GM06990 (cell line): ENCODE results near the gene KIF5B.
"Not testable (repeated sequence)": the region's sequence is repeated elsewhere in the genome, so short reads cannot be mapped to it uniquely, and the experiment has no call there.

ENCODE experiments used
- DNase-seq: peaks from one replicate; pipeline ENCODE4 v3.0.0-alpha.2; 2011; ENCODE audit not compliant: insufficient read length; ENCODE audit errors: extremely low read depth
- H3K27me3 ChIP-seq: replicated peaks from 2 replicates; pipeline ENCODE4 v1.6.0; 2011; ENCODE audit warnings: low read length; ENCODE audit not compliant: control insufficient read depth, insufficient read depth
- H3K36me3 ChIP-seq: 2 replicates; pipeline ENCODE4 v1.5.1; 2011; ENCODE audit warnings: low read length; ENCODE audit not compliant: control insufficient read depth, insufficient read depth
- H3K4me3 ChIP-seq: replicated peaks from 2 replicates; pipeline ENCODE4 v1.5.1; 2011; ENCODE audit warnings: low read depth, mild to moderate bottlenecking, control low read depth, low read length
- TF ChIP-seq, protein P1 (sequence below): IDR thresholded peaks from 2 replicates; pipeline ENCODE4 v1.5.1; 2011; ENCODE audit warnings: low read length, control low read depth, mild to moderate bottlenecking, inconsistent platforms; ENCODE audit not compliant: insufficient read depth, poor library complexity, severe bottlenecking

The KIF5B gene

DNA sequence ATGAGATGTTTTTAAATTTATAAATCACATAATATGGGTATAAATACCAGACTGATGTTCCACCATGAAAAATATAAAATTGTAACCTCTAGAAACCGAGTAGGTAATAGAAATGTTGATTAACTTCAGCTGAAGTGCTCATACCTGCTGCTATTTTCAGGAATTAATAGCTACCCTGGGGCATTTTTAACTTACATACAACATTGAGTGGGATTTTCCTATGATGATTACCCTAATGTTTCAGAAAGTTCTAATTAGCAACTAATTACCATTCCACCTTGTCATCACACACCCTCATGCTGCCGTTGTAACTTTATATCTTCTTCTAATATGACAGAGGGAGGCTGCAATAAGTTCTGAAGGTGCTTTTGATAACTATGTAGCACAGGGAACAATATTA is 74.1 kb downstream of the KIF5B start:
- H3K36me3 ChIP-seq = no peaks in the 10 kb centered on the region
- TF ChIP-seq, protein P1, sequence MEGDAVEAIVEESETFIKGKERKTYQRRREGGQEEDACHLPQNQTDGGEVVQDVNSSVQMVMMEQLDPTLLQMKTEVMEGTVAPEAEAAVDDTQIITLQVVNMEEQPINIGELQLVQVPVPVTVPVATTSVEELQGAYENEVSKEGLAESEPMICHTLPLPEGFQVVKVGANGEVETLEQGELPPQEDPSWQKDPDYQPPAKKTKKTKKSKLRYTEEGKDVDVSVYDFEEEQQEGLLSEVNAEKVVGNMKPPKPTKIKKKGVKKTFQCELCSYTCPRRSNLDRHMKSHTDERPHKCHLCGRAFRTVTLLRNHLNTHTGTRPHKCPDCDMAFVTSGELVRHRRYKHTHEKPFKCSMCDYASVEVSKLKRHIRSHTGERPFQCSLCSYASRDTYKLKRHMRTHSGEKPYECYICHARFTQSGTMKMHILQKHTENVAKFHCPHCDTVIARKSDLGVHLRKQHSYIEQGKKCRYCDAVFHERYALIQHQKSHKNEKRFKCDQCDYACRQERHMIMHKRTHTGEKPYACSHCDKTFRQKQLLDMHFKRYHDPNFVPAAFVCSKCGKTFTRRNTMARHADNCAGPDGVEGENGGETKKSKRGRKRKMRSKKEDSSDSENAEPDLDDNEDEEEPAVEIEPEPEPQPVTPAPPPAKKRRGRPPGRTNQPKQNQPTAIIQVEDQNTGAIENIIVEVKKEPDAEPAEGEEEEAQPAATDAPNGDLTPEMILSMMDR = no peak
- H3K27me3 ChIP-seq = no peaks in the 10 kb centered on the region
- DNase-seq = no peak
- H3K4me3 ChIP-seq = no peak overlapping the region

DNA sequence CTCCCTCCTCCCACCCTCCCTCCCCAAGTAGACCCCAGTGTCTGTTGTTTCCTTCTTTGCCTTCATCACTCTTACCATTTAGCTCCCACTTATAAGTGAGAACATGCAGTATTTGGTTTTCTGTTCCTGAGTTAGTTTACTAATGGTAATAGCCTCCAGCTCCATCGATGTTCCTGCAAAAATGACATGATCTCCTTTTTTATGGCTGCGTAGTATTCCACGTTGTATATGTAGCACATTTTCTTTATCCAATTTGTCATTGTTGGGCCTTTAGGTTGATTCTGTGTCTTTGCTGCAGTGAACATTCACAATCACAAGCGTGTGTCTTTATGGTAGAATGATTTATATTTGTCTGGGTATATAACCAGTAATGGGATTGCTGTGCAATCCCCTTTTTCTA is 75.8 kb downstream of the KIF5B start:
- Histone ChIP-seq H3K27me3 (no peaks in the 10 kb centered on the region), H3K4me3 (no peak overlapping the region), H3K36me3 (no peaks in the 10 kb centered on the region)
- DNase-seq = no peak
- TF ChIP-seq, protein P1 = no peak

DNA sequence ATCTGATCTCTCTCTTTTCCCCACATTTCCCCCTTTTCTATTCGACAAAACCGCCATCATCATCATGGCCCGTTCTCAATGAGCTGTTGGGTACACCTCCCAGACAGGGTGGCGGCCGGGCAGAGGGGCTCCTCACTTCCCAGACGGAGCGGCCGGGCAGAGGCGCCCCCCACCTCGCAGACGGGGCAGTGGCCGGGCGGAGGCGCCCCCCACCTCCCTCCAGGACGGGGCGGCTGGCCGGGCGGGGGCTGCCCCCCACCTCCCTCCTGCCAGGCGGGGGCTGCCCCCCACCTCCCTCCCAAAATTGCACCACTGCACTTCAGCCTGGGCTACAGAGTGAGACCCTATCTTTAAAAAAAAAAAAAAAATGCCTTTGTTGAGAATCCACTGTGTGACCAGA is 77.2 kb downstream of the KIF5B start:
- H3K27me3 ChIP-seq, DNase-seq, H3K36me3 ChIP-seq, H3K4me3 ChIP-seq: not testable (repeated sequence)

DNA sequence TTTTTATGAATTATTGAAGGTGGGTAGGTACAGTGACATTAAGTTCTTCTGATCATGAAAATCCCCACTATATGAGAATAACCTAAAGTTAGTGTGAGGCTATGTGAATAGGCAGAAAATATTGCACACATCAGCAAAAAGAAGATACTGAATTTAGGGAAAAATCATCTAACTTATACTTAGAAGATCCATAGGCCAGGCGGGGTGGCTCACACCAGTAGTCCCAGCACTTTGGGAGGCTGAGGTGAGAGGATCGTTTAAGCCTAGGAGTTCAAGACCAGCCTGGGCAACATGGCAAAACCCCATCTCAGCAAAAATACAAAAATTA is 78.1 kb downstream of the KIF5B start:
- TF ChIP-seq, protein P1 = no peak
- Histone ChIP-seq H3K36me3 (no peaks in the 10 kb centered on the region), H3K4me3 (no peak overlapping the region), H3K27me3 (no peaks in the 10 kb centered on the region)
- DNase-seq = no peak

DNA sequence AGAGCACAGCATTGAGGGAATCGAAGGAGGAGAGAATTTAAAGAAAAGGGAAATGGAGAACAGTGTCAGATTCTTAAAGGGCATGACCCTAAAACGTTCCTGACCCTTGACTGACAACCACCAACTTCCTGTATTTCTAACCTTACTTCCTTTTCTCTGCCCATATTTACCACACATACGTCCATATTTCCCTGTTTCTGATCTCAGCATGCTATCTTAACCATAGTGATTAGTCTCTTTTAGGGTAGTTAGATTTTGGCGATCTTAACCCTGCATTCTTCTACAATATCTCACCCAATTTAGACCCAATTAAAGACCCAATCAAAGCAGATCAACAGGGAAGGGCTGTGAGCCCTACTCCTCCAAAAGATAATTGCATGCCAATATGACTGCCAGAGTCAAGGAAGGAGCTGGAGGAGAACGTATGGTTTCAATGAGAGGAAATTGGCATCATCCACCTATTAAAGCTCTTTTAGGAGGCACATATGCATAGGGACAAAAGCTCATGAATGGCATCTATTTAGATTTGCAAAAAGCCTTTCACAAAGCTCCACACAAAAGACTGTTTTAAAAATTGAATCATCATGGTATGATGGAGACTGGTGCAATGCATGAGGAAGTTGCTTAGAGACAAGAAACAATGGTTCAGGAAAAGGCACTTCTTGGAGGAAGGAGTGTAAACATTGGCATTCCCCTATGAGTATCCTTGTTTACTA is 78.6 kb downstream of the KIF5B start:
- no peak overlapping the region for H3K4me3 ChIP-seq
- TF ChIP-seq, protein P1 = no peak
- no peak for DNase-seq

DNA sequence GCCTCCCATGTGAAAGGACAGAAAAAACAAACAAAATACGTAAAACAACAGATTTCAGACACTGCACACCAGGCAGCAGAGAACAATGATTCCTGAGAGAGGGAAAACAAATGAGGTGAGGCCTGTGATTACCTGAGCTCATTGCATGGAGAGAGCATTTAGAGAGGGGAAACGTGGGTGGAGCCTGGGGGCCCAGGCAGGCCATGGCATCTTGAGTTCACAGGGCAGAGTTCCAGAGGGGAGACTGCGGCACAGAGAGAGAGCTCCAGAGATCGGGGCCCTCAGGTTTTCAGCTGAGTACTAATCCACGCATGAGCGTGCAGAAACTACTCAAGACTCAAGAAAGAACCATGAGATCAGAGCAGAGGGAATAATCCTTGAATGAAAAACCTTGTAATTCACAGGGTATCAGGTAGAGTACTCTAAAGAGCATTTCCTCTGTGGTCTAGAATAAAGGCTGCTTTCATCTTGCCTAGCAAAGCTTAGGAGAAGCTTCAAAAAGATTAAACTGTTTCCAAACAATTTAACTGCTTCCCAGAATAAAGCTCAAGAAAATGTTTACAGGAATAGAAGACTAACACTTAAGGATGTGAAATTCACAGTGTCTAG is 81.0 kb downstream of the KIF5B start:
- TF ChIP-seq, protein P1 = no peak
- no peak for DNase-seq
- no peaks in the 10 kb centered on the region for H3K27me3 ChIP-seq
- no peak overlapping the region for H3K4me3 ChIP-seq
- H3K36me3 ChIP-seq = no peaks in the 10 kb centered on the region

More for the DNA sequence above, 78.6 kb downstream of the KIF5B start:
- no peaks in the 10 kb centered on the region for H3K36me3 ChIP-seq
- H3K27me3 ChIP-seq = no peaks in the 10 kb centered on the region
